B cell (primary cell): ENCODE results near the gene AP1S3. TPM values are rescaled to one million over a fixed set of nuclear protein-coding genes. Genes with fewer than 3 reads are reported as not detected.

ENCODE experiments used
- ATAC-seq: fragments of 200-7000 bp; cut with Tn5 transposase; one replicate; pipeline ENCODE4 v1.10.0; 2021; ENCODE audit warnings: low read depth, mild to moderate bottlenecking, moderate number of reproducible peaks, moderate library complexity
- CTCF ChIA-PET: fragments of 350-600 bp; sonication (Branson Sonifier 250); formaldehyde crosslinking; loops from one replicate; lab custom pipeline; 2021; ENCODE audit warnings: antibody characterized with exemption, inconsistent platforms; lab: Charles Lee
- POLR2A ChIA-PET: fragments of 350-600 bp; sonication (Branson Sonifier 250); formaldehyde crosslinking; loops from one replicate; lab custom pipeline; 2021; ENCODE audit warnings: antibody characterized with exemption; lab: Charles Lee
- DNase-seq: peaks from one replicate; pipeline ENCODE4 v3.0.0; 2013
- H2AFZ ChIP-seq: 2 replicates; pipeline ENCODE4 v1.6.1; 2012; ENCODE audit warnings: mild to moderate bottlenecking, low read depth, low read length; ENCODE audit not compliant: insufficient read depth, poor library complexity, severe bottlenecking
- H3K27ac ChIP-seq, 2 donors: 1 replicate in 1 of 2; 2 replicates in 1 of 2; pipeline ENCODE4 v1.5.1; 2012 to 2013; ENCODE audit warnings: low read length in 2 of 2, mild to moderate bottlenecking in 2 of 2, moderate library complexity in 1 of 2
- H3K27me3 ChIP-seq, 4 experiments: fragments of 200-600 bp in 1 of 4; sonication (generic) in 1 of 4; replicated peaks in 1 of 4; 1 replicate in 2 of 4; 2 replicates in 2 of 4; pipeline versions ENCODE4 v1.6.1 to v1.7.0; 2013 to 2016; ENCODE audit warnings: low read length in 3 of 4, mild to moderate bottlenecking in 2 of 4, mixed read lengths in 1 of 4, moderate library complexity in 1 of 4; ENCODE audit not compliant: insufficient read depth in 4 of 4, control insufficient read depth in 3 of 4; ENCODE audit errors: control extremely low read depth in 1 of 4
- H3K36me3 ChIP-seq, 2 experiments: replicated peaks in 1 of 2; 1 replicate in 1 of 2; 2 replicates in 1 of 2; pipeline versions ENCODE4 v1.6.1 to v1.7.1; 2013; ENCODE audit warnings: low read length in 1 of 2; ENCODE audit not compliant: insufficient read depth in 2 of 2, control insufficient read depth in 1 of 2; ENCODE audit errors: control extremely low read depth in 1 of 2, extremely low read depth in 1 of 2
- H3K4me1 ChIP-seq, 2 donors: fragments of 200-600 bp in 1 of 2; sonication (generic) in 1 of 2; 1 replicate in 1 of 2; 2 replicates in 1 of 2; pipeline versions ENCODE4 v1.5.1 to v1.6.1; 2013 to 2017; ENCODE audit warnings: low read length in 2 of 2; ENCODE audit not compliant: control insufficient read depth in 2 of 2, insufficient read depth in 2 of 2
- H3K4me2 ChIP-seq: replicated peaks from 2 replicates; pipeline ENCODE3; 2012; ENCODE audit warnings: mild to moderate bottlenecking, low read depth, low read length; ENCODE audit not compliant: poor library complexity, severe bottlenecking
- H3K4me3 ChIP-seq, 5 experiments: fragments of 200-600 bp in 1 of 5; sonication (generic) in 1 of 5; 1 replicate in 3 of 5; 2 replicates in 2 of 5; pipeline versions ENCODE4 v1.5.1 to v1.7.0; 2011 to 2016; ENCODE audit warnings: low read length in 4 of 5, mild to moderate bottlenecking in 4 of 5, low read depth in 2 of 5, control low read depth in 1 of 5, moderate library complexity in 1 of 5; ENCODE audit not compliant: insufficient read depth in 1 of 5; ENCODE audit errors: control extremely low read depth in 1 of 5, extremely low read depth in 1 of 5
- H3K79me2 ChIP-seq: fragments of 200-600 bp; sonication (generic); one replicate; pipeline ENCODE4 v1.6.0; 2016; ENCODE audit warnings: low read length; ENCODE audit not compliant: control insufficient read depth, insufficient read depth
- H3K9ac ChIP-seq: fragments of 200-600 bp; sonication (generic); 2 replicates; pipeline ENCODE4 v1.6.1; 2017; ENCODE audit warnings: mild to moderate bottlenecking, low read length, moderate library complexity
- H3K9me3 ChIP-seq, 3 donors: one replicate each; pipeline versions ENCODE4 v1.6.1 to v1.7.1; 2013; ENCODE audit warnings: low read length in 2 of 3; ENCODE audit not compliant: control insufficient read depth in 2 of 3, insufficient read depth in 1 of 3; ENCODE audit errors: control extremely low read depth in 1 of 3
- H4K20me1 ChIP-seq: 2 replicates; pipeline ENCODE4 v1.6.0; 2012; ENCODE audit warnings: mild to moderate bottlenecking, low read length; ENCODE audit not compliant: insufficient read depth, control insufficient read depth, poor library complexity, severe bottlenecking
- H3K27ac Mint-ChIP-seq: one replicate; pipeline ENCODE4 v1.8.0; 2021; ENCODE audit warnings: mixed read lengths
- H3K27me3 Mint-ChIP-seq: one replicate; pipeline ENCODE4 v1.8.0; 2021; ENCODE audit warnings: mixed read lengths
- H3K4me1 Mint-ChIP-seq: one replicate; pipeline ENCODE4 v1.8.0; 2021; ENCODE audit warnings: mixed read lengths
- H3K4me3 Mint-ChIP-seq: one replicate; pipeline ENCODE4 v1.8.0; 2021; ENCODE audit warnings: mixed read lengths
- H3K9me3 Mint-ChIP-seq: one replicate; pipeline ENCODE4 v1.8.0; 2022; ENCODE audit warnings: mixed read lengths; ENCODE audit not compliant: insufficient read depth
- EZH2 ChIP-seq: IDR thresholded peaks from 2 replicates; pipeline ENCODE4 v1.6.1; 2012; ENCODE audit warnings: borderline replicate concordance, low read depth, mild to moderate bottlenecking, moderate library complexity, low read length; ENCODE audit not compliant: insufficient read depth, poor library complexity, severe bottlenecking
- WGBS: methylation state at CpG from one replicate; pipeline ENCODE4 v1.1.5; 2013; ENCODE audit warnings: missing lambda C conversion rate; ENCODE audit not compliant: insufficient coverage; 5-methylcytosine and 5-hydroxymethylcytosine counted together
- intact Hi-C: fragments of 100-400 bp; cut with micrococcal nuclease; formaldehyde crosslinking; loops from one replicate; pipeline ENCODE4 v1.10.0; 2022
- polyA plus RNA-seq: library from polyadenylated mRNA; depleted of rRNA; stranded (reverse); fragments of >200 nt; gene quantifications from 2 replicates; pipeline ENCODE4 v1.2.3, GENCODE V29; 2012
- total RNA-seq, 2 donors: library from RNA; stranded (reverse); fragments of 120-200 nt in 1 of 2; gene quantifications; 1 replicate in 1 of 2; 2 replicates in 1 of 2; pipeline versions ENCODE4 v1.2.3 to v1.2.4, GENCODE V29; 2013 to 2022
- TF ChIP-seq, protein P1 (sequence below): fragments of 200-600 bp; IDR thresholded peaks from one replicate; pipeline ENCODE4 v1.8.0; 2022; ENCODE audit warnings: antibody characterized with exemption, mild to moderate bottlenecking

Gene AP1S3
- total and polyA plus RNA-seq, 2 donors (not counting 1 experiment from before 2014, with no cell fraction given) = 7.2 to 41.4 TPM

DNA sequence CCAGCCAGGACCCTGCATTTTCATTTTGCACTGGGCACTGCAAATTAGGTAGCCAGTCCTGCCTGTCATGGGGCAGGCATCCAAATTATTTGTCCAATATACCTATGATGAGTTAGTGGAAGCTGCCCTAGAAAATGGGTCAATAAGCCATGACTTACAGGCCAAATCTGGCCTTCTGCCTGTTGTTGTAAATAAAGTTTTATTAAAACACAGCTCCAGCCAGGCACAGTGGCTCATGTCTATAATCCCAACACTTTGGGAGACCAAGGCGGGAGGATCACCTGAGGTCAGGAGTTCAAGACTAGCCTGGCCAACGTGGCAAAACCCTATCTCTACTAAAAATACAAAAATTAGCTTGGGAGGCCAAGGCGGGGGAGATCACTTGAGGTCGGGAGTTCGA is 8.3 kb downstream of the AP1S3 start:
- H4K20me1 ChIP-seq = peaks cover 5% of the 10 kb centered on the region
- H3K4me3 ChIP-seq = no peak overlapping the region
- H3K79me2 ChIP-seq = peaks cover 91% of the 10 kb centered on the region
- TF ChIP-seq, protein P1, sequence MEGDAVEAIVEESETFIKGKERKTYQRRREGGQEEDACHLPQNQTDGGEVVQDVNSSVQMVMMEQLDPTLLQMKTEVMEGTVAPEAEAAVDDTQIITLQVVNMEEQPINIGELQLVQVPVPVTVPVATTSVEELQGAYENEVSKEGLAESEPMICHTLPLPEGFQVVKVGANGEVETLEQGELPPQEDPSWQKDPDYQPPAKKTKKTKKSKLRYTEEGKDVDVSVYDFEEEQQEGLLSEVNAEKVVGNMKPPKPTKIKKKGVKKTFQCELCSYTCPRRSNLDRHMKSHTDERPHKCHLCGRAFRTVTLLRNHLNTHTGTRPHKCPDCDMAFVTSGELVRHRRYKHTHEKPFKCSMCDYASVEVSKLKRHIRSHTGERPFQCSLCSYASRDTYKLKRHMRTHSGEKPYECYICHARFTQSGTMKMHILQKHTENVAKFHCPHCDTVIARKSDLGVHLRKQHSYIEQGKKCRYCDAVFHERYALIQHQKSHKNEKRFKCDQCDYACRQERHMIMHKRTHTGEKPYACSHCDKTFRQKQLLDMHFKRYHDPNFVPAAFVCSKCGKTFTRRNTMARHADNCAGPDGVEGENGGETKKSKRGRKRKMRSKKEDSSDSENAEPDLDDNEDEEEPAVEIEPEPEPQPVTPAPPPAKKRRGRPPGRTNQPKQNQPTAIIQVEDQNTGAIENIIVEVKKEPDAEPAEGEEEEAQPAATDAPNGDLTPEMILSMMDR = no peak
- no peak for TF ChIP-seq EZH2
- H3K4me2 ChIP-seq = no peak overlapping the region
- CTCF ChIA-PET = no interaction called here
- 100% methylated on average over 1 of the region's 5 CpGs for WGBS
- Mint-ChIP-seq H3K4me3 (no peak overlapping the region), H3K27ac (no peak overlapping the region), H3K9me3 (peaks cover 3% of the 10 kb centered on the region), H3K27me3 (no peaks in the 10 kb centered on the region), H3K4me1 (peaks cover 47% of the 10 kb centered on the region)
- H3K36me3 ChIP-seq = peaks cover 1 to 7% of the 10 kb centered on the region in 2 experiments
- H3K9ac ChIP-seq = no peak overlapping the region
- no peak overlapping the region for H3K27ac ChIP-seq
- peaks cover 0 to 17% (median 0%) of the 10 kb centered on the region in 3 donors for H3K9me3 ChIP-seq
- no peak overlapping the region for H2AFZ ChIP-seq
- intact Hi-C loops = no loop called here
- no peak for ATAC-seq
- H3K27me3 ChIP-seq = no peaks in the 10 kb centered on the region
- POLR2A ChIA-PET = interaction anchor here (0.7 kb wide), 1 partner anchor 12 kb away, joined by 3 read pairs; no protein-coding TSS in a partner anchor
- no peak for DNase-seq
- H3K4me1 ChIP-seq = peaks cover 0 to 11% of the 10 kb centered on the region in 2 donors

DNA sequence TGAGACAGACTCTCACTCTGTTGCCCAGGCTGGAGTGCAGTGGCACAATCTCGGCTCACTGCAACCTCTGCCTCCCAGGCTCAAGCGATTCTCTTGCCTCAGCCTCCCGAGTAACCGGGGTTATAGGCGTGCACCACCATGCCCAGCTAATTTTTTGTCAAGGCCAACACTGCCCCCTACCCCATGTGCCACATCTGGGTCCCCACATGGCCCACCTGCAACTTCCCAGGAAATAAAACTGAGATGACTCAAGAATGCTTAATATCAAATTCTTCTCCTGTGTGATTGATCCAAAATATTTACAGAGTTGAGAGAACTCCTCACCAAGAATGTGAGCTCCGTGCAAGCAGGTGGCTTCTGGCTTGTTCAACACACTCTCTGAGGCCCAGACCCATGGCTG is 9.1 kb downstream of the AP1S3 start:
- Histone ChIP-seq H3K36me3 (peaks cover 0 to 4% of the 10 kb centered on the region in 2 experiments), H3K4me2 (no peak overlapping the region), H3K9ac (no peak overlapping the region), H4K20me1 (peaks cover 5% of the 10 kb centered on the region), H3K4me1 (peaks cover 7 to 17% of the 10 kb centered on the region in 2 donors), H3K4me3 (no peak overlapping the region), H3K27me3 (no peaks in the 10 kb centered on the region), H3K27ac (no peak overlapping the region), H3K79me2 (peaks cover 90% of the 10 kb centered on the region), H3K9me3 (peaks cover 0 to 17% (median 0%) of the 10 kb centered on the region in 3 donors), H2AFZ (no peak overlapping the region)
- ATAC-seq = no peak
- peaks cover 3% of the 10 kb centered on the region for H3K9me3 Mint-ChIP-seq
- 94% methylated on average over 6 of the region's 6 CpGs for WGBS
- no peak for DNase-seq
- intact Hi-C loops = no loop called here
- POLR2A ChIA-PET = no interaction called here
- no peaks in the 10 kb centered on the region for H3K27me3 Mint-ChIP-seq
- peak overlapping the region; percentile 37 for H3K27ac Mint-ChIP-seq
- CTCF ChIA-PET = interaction anchor here (1.7 kb wide), 1 partner anchor 29 kb away, joined by 4 read pairs; no protein-coding TSS in a partner anchor
- H3K4me3 Mint-ChIP-seq = no peak overlapping the region
- peaks cover 51% of the 10 kb centered on the region for H3K4me1 Mint-ChIP-seq
- no peak for TF ChIP-seq EZH2
- TF ChIP-seq, protein P1 = no peak
